HG02884 (cell line): ENCODE results near the gene TCF4.

Source experiments
- ATAC-seq: cut with Tn5 transposase; IDR thresholded peaks from one replicate; pipeline ENCODE4 v1.9.1; 2021; ENCODE audit warnings: mild to moderate bottlenecking, moderate library complexity; ENCODE audit not compliant: unreplicated experiment

TCF4 gene

GRCh38 chr18:55310863-55311262, 277.1 kb downstream of the TCF4 start:
- ATAC-seq, result no peak

DNA sequence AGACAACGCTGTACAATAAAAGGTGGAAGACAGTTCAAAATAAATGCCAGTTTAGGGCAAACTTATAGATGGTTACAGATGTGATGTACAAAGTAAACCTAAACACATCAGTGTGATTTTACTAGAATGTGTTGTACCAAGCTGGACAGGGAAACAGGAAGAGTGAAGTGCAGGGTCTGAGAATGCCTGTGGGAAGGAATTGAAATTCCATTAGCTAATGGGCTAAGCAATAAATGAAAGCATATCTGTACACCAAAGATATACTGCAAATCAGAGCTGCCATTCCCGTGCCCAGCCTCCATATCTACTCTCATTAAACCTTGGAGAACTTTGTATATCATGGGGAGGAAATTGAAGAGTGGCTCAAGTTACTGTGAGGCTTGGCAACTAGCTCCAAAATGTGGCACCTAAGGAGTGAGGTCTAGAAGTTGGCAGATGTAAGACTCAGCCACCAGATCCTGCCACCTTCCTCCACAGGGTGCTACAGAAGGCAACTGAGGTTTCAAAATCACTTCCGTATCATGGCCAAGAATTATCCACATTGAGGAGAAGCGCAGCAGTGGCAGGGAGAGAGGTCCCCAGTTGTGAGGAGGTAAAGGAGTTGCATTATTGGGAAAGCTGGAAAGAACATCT, 277.8 kb downstream of the TCF4 start:
- ATAC-seq, result no peak

DNA sequence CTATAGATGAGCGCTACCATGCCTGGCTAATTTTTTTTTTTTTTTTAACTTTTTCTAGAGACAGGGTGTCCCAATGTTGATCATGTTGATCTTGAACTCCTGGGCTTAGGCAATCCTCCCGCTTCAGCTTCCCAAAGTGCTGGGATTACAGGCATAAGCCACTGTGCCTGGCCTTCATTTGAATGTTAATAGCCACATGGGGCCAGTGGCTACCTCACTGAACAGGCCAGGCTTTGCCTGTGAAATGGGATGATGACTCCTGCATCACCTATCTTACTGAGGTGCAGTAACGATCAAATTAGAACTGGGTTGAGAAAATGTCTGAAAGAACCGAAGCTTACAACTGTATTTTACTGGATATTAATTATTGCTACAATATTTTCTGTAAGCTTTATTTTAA, 278.7 kb downstream of the TCF4 start:
- ATAC-seq, result no peak

- ATAC-seq, result no peak
These were observed 280.5 kb downstream of the TCF4 start for GRCh38 chr18:55307505-55307904.

- ATAC-seq, result no peak
These were observed 281.5 kb downstream of the TCF4 start for GRCh38 chr18:55306359-55307024.

DNA sequence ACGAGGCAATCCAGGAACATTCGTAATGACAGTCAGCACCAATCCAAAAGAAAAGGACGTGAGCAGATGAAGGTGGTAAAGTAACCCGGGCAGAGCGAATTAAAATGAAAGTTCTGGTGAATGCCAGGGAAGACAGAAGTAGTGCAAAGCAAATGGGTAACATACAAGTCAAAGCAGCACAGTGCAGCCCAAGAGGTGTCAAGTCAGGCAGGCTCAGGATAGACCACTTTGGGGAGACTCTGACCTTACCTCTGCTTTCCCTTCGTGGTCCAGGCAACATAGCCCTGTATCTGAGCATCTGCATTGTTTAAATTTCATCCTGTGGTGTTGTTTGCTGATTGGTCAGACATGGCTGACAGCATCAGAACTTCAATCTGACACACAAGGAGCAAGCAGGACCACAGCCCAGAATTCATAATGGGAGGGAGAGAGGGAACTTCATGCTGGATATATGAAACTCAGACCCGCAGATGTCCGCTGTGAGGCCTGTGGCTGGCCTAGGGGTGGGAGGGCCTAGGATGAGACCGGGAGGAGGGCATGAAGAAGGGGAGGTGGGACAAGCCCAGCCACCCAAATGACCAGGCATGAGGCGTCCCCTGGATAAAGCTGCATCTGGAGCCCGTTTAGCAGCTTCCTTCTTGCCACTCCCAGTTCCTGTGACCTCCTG, 285.7 kb downstream of the TCF4 start:
- no peak for ATAC-seq

DNA sequence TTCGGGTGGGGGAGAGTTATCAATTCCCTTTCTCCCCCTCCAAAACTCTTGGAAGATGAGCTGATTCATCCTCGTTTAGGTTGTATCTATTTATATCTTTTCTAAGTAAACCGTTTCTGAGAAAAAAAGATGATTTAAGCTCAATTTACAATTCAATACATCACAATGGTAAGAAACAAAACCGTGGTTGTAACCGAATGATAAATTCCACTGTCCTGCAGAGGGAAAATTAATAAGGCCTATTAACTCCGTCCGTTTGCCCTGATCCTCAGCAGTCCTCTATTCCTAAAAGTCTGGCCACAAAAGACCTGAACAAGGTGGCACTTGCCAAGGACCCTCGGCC, 286.2 kb downstream of the TCF4 start:
- ATAC-seq, result no peak

GRCh38 chr18:55300936-55301531, 287.0 kb downstream of the TCF4 start:
- ATAC-seq, result no peak

DNA sequence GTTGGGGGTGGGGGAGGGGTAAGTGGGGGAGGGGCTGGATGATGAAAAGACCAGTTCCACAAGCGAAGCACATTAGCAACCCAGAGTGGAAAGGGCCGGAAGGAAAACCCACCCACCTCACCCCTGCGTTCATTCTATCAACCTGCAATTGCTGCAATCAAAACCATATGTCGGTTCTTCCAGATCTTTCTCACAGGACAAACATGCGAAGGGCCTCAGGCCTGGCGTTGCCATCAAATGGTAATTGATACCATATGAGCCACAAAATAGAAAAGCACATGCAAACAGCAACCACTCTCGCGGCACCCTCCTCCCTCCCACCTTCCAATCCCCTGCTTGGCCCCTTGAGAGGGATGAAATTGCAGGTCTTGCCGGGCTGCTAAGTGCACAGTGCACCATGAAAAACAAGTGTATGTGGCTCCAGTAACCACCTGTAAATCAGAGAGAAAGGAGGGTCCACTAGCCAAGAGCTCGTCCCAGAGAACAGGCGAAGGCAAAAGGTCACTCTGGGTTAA, 287.5 kb downstream of the TCF4 start:
- no peak for ATAC-seq

GRCh38 chr18:55296778-55297177, 291.2 kb downstream of the TCF4 start:
- ATAC-seq, result no peak

- no peak for ATAC-seq
These were observed 291.9 kb downstream of the TCF4 start for GRCh38 chr18:55296115-55296514.

DNA sequence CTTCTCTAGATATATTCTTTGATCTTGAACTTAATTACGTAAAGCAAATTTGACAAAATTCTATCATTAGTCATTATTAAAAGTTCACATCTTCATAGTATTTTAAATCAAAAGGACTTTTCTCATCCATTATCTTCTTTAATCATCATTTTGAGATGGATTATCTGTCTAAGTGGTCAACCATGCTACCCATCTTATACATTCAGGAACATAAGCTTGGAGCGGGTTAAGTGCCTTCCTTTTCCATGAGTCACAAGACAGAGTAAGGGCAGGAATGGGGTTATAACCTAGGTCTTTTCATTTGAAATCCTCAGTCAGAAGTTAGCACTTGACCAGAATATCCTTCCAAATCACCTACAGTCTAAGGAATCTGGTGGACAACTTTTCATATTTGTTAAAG, 297.1 kb downstream of the TCF4 start:
- ATAC-seq, result no peak

GRCh38 chr18:55289775-55290174, 298.2 kb downstream of the TCF4 start:
- no peak for ATAC-seq

DNA sequence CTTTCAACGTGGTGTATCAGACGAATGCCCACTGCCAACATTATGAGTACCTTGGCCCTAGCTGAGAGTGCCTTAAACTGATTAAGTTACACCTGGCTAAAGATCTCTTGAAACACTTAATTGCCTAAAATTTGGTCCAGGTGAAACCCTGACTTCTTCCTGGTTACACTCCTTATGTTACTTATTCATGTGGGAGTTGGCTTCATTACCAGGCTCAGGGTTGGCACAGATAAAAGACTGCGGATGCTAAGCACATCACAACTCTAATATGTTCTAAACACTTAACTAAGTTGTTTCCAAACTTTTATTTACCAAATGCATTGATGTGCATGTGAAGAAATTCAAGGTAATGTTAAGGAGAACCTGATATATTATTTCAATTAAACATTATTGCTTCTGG, 298.9 kb downstream of the TCF4 start:
- no peak for ATAC-seq

- ATAC-seq, result no peak
These were observed 299.8 kb downstream of the TCF4 start for GRCh38 chr18:55287935-55288868.

- ATAC-seq, result no peak
These were observed 300.7 kb downstream of the TCF4 start for GRCh38 chr18:55287149-55287806.

GRCh38 chr18:55286257-55286825, 301.7 kb downstream of the TCF4 start:
- ATAC-seq, result no peak

DNA sequence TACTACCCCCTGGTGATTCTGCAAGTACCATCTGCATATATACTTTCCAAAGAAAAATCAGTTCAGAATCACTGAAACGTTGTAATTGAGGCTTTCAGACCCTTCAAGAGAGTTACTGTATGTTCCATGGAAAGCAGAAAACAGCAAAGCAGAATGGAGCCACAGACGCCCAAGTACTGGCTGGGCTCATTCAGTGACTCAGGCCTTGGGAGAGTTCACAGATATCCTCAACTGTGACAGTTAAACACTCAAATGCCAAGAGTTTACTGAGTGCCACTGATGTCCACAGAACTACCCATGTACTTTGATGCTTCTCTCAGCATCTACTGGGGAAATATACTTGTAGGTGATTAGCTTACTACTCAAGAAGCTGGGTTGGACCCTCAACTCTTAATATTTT, 303.4 kb downstream of the TCF4 start:
- ATAC-seq, result no peak

DNA sequence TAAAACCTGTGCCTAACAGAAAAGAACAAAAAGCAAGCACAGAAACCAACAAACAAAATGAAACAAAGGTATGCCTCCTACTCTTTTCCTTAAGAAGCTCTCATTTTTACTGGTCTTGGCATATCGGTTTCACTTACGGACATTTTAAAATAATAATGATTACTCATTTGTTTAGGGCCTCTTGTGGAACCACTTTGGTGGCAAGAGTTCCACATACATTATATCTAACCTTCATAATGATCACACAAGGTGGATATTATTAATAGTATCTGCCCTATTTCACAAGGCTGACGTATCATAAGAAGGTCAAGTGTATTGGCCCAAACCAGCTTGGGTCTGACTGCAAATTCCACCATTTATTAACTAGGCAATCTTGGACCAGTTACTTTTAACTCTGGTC, 304.7 kb downstream of the TCF4 start:
- ATAC-seq, result no peak

DNA sequence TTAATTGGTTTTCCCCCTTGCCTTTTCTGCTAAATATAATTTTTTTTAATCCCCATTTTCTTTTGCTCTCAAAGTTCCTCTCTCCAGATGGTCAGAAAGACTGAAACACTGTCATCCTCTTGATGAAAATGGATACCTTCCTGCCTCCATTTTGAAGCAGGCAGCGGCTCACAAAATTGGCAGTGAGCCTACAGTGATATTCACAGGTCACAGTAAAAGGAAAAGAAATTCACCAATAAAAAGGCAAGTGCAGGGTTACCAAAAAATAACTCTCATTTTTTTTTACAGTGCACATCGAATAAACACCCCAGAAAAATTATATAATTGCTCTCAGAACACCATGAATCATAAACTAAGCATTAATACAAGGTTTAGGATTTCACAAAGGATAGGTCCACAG, 307.5 kb downstream of the TCF4 start:
- ATAC-seq, result no peak
